Hematopoietic multipotent progenitor cell treated with erythropoietin and hydrocortisone succinate and interleukin-3 and kit ligand, for 8 days (in vitro differentiated cells): ENCODE results near the gene FSD1L.

Experiments
- DNase-seq: peaks from one replicate; pipeline ENCODE4 v3.0.0-alpha.2; 2015

The FSD1L gene

DNA sequence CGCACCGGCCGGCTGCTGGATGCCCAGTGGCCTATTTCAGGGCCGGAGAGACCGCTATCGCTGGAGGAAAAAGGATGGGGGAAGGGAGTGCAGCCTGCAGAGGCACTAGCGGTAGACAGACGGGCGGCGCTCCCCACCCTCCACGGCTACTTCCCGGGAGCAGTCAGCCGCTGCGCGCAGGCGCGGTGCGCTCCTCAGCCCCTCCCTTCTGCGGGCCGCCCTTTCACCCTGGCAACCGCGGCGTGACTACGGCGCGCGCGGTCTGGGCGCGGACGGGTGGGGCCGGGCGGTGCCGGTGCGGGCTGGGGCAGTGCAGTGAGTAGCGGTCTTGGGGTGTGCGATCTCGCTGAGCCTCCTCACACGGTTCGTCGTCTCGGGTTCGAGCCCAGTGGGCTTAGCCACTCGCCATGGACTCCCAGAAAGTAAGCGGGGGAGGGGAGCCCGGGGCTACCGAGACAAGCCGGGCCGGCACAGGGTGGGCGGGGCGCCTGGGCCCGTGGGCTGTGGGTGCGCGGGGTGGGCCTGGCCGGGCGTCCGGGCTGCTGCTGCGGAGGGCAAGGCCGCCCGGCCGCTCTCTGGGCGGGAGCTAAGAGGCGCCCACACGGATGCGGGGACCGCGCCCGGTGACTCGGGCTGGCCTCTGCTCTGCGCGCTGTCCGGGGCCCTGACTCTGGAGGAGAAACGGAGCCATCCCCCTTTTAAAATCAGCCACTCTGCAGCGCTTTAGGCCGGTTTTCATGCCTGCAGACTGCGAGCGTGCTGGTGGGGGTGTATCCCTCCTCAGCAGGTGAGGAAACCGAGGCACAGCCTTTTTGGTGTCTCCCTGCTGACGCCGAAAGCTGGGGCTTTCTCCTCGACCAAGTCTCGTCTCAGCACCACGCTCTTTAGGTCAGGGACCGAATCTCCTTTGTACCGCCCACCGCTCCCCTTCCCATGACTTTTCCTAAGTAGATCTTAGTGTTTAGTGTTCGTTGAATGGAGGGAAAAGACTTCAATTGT, at the start of gene FSD1L:
FSD1L (plus strand) TSS at position 221 of the 999 bp plus-strand sequence; CDS start at position 408, 187 bp downstream.
- peak; percentile 92 for DNase-seq

DNA sequence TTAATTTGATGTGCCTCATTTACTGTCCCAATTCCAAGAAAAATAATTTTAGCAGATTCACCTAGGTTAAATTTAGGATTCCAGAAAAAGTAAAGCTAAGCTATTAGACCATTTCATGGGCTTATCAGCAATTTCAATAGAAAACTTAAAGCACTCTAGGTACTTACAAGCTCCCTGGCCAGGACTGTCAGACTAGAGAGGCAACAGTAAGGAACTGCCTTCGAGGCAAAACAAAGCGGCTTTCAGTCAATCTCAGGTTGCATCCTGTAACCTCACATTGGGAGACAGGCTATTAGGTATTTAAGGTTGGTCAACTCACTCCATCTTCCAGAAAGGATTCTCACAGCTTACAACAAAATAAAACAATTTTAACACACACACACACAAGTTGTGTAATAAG, 48.7 kb upstream of the FSD1L start:
- no peak for DNase-seq

DNA sequence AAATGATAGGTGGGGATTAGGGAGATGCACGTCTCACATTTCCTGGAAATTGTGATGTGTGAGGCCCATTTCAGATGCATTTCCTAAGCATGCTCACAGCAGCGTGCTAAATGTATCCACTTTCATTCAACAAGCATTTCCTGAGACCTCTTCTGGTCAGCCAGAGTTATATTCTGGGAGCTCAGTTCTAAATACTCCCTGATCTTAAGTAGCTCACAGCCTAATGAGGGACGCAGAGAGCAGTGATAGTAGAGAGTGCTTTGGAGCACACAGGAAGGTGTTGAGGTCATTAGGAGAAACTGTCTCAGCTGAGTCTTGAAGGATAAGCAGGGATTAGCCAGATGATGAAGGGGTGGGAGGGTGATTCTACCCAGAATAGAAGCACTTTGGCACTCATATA, 46.2 kb upstream of the FSD1L start:
- DNase-seq = no peak

DNA sequence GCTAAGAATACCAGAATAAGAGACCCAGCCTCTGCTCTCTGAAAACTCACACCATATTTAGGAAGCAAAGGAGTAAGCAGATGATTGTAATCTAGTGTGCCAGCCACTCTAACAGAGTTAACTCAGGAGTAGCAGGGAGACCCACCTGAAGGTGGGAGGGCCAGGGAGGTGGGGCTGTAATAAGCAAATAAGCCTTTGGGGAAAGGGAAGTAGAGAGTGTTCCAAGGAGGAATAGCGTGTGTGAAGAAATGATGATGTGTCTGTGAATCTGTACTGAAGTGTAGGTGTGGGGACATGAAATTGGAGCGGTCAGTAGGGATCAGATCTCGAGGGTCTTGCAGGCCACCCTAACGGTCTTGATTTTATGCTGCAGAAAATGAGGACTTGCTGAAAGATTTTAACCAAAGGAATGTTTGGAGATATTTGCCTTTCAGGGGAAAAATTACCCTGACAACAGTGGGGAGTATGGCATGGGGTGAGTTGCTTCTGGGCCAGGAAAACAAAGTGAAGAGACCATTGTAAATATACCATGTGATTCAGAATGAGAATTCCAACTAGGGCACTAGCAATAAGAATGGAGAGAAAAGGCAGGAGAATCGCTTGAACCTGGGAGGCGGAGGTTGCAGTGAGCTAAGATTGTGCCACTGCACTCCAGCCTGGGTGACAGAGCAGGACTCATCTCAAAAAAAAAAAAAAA, 44.1 kb upstream of the FSD1L start:
- DNase-seq = no peak

DNA sequence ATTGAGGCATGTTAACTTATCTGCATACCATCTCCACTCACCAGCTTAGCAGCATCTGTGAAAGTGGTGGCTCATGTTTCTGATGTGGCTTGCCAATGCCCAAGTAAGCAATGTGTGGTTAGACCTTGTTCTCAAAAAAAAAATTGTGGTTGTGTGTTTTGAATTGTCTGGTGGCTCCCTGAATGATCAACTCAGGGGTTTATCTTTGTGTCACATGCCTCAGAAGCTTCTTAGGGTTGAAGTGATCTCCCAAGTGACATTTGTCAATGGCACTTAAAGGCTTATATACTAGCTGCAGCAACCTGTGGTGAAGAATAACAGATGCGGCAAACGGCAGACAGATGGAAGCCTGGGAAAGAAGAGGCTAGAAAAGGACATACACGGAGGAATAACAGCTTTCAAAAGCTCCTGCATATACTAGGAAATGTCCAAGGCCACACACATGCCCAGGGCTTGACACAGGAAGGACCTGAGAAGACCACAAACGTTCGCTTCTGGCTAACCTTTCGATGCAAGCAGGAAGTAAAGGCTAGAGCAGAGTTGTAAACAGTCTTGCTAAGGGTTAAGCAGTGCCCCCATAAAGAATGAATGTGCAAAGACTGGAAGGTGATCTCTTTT, 42.2 kb upstream of the FSD1L start:
- peak; percentile 88 for DNase-seq

DNA sequence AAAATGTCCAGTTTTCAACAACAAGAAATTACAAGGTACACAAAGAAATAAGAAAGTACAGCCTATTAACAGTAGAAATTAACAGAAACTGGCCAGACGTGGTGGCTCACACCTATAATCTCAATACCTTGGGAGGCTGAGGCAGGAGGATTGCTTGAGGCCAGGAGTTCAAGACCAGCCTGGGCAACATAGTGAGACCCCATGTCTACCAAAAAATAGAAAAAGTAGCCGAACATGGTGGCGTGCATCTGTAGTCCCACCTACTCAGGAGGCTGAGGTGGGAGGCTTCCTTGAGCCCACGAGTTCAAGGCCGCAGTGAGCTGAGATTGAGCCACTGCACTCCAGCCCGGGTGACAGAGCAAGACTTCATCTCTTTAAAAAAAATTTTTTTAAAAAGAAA, 41.5 kb upstream of the FSD1L start:
- no peak for DNase-seq

DNA sequence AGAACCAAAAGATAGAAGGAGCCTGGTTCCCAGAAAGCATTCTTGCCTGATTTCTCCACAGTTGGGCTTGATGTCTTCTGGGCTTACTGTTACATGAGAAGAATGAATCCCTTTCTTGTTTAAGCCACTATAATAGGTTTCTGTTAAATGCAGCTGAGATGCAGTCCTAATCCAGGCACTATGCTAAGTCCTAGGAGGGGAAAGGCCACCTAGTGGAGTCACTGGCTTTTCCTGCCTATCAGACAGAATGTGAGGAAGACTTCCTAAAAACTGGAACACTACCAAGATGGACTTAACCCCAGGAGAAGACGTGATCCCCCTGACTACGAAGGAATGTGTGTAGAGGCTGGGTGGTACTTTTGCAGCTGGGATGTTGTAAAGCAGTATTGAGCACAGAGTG, 34.3 kb upstream of the FSD1L start:
- DNase-seq = peak; percentile 33

DNA sequence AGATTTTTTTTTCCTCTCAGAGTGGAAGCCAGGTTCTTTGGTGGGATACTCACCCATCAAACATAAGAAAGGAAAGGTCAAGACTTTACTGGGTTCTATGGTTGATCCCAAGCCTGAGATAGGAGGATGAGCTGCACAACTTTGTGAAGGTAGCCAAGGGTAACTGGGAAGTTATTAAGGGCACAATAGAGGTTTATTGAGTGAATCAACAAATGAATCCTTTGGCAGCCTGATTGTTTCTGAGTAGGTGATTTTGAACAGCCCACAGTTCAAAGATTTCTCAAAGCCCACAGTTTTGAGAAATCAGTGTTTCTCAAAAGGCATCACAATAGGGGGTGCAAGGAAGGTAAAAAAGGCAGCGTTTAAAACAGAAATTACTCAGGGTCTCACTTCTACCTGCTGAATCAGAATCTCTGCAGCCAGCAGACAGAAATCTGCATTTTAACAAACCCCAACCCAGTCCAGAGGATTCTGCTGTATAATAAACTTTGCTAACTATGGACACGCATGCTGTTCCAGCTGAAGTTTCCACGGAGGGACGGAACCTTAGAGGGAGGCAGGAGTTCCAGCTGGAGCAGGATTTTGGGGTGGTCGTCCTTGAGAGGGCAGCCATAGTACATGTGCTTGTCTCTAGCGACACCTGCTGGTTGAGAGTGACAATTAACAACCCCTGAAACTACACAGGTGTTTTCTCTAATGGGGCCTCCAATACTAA, 32.7 kb upstream of the FSD1L start:
- DNase-seq = peak; percentile 70

DNA sequence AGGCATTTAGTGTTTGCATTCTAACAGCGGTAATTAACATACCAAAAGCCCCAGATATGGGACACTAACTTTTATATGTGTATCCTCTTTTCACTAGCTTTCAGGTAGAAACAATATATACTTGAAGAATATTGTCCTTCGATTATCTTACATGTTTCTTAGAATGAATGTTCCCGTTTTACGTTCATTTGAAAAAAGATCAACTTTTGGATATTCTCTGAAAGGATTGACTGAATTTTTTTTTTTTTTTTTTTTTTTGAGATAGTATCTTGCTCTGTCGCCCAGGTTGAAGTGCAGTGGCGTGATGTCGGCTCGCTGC, 32.2 kb upstream of the FSD1L start:
- DNase-seq = no peak

DNA sequence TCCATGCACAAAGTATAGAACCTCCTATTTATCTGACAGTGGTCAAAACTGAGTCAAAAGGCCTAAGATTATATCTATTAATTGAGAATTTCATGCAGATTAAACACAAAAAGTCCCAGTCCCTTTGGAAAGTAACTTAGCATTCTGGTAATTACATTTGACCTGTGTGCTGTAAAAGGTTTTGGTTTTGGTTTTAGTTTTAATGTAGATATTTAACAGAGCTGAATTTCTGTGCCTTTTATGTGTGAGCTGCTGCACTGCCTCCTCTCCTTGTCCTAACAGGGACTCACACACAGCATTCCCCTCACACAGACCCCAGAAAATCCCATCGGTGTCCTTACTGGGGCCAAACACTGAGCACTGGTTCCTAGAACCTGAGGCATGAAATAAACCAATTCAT, 31.0 kb upstream of the FSD1L start:
- DNase-seq = no peak

DNA sequence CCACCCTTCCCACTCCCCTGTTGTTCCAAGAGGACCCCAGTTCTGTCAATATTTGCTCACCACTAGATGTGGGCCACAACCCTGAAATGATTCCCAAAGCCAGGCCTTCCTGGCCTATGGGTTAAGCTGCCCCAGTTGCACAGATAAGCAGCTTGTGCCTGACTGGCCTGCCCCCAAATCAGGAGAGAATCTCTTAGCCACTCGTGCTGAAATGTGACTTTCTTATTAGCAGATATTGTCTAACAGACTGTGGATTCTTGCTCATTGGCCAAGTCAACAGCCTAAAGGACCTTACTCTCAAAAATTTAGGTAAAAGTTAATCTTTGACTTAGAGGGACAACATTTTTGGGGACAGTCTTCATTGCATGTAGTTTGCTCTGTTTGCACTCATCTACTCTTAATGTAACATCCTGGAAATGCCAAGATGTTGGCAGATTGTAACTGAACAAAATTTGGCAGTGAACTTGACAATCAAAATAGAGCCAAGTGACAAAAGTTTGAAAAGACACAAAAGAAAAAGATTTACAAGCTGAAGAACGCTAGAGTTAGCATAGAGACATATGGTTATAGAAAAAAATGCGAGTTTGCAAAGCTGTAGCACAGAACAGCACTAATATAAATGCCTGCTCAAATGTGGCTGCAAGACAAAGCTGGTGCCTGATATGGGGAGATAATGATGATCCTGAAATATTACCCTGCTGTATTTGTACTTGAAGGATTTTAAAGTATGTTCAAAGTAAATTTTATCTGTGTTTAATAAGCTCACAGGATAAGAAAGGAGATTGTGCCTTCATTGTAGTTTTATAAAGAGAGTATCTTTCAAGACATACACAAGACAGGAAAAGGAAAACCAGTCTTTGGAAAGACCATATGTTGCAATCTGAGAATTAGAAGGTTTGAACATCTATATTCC, 29.0 kb upstream of the FSD1L start:
- peak; percentile 35 for DNase-seq

DNA sequence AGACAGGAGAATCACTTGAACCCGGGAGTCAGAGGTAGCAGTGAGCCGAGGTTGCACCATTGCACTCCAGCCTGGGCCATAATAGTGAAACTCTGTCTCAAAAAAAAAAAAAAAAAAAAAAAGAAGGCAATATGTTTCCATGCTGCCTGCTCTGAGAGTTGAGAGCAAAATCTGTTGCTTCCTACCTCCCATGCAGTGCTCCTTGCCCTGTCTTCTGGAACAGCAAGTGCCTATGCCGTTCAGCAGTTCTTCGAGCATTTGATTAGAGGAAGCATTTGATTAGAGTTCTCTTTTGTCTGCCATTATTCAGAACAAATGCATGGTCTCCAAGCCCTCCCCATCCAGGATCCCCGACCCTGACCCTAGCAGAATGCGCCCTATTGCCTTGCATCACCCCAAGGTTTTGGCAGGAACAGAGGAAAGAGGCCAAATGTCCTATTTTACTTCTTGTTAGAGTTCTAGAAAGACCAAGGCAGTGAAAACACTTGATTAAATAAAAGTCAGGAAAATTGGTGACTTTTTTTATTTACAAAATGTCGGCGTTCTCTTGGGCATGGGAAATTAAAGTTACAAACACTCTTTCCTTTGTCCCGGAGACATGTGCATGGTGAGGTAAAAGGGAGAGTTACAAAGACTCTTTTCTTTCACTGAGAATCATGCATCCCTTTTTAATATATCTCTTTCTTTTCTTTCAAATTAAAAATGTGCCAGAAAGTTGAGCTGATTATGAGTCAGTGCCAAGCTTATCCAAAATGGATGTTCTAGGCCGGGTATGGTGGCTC, 27.8 kb upstream of the FSD1L start:
- DNase-seq = no peak

DNA sequence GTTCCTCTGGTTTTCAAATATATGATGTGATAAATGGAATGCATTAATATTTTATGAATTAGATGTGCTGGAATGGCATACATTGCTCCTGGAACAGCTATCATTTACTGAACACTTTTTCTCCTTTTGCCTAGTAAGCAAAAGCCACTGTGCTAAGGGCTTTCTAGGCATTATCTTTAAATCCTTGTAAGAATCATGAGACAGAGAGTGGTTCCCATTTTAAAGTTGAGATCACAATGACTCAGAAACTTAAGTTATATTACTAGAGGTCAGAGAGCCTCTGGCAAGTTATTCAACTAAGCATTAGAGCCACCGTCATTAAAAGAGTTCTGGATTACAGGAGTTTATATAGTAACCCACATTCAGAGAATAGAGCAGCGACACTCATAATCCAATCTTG, 26.7 kb upstream of the FSD1L start:
- DNase-seq = no peak

DNA sequence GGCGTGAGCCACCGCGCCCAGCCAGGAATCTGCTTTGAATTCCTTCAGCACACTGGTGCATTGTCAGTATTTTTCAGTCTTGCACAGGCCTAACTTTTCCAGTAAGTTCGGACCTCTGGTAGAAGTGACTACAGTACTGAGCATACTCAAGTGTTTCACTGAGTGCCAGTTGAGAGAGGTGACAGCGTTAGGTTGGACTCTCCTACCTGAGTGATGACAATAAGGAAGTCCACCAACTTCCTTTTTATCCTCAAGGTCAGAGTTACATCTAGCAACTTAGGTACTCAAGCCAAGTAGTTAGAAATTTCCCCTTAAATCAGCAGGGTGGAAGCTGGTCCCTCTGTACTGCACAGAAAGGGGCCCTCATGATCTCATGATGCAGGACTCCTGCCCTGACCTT, 26.0 kb upstream of the FSD1L start:
- no peak for DNase-seq

DNA sequence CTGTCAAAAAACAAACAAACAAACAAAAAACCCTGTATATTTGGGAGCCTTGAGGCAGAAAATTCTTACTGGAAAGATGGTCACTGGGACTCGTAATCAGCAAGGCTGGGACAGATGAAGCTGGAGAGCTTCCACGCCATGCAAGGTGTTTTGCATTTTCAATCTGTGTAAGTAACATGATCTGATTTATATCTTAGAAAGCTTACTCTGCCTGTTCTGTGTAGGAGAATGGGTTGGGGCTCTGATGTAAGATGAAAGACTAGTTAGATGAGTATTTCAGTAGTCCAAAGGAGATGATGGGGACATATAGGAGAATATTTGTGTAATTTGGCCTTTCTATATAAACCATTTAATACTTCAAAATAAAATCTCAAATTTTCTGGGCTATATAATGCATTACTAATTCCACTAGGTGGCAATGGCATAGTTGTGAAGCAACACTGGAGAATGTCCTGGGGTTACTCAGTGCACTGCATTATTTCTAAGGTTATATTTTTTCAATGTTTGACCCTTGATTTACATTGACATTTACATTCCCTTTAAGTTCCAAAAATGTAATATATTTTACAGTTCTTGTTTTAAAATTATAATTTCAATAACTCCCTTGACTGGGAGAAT, 21.9 kb upstream of the FSD1L start:
- DNase-seq = peak; percentile 36

DNA sequence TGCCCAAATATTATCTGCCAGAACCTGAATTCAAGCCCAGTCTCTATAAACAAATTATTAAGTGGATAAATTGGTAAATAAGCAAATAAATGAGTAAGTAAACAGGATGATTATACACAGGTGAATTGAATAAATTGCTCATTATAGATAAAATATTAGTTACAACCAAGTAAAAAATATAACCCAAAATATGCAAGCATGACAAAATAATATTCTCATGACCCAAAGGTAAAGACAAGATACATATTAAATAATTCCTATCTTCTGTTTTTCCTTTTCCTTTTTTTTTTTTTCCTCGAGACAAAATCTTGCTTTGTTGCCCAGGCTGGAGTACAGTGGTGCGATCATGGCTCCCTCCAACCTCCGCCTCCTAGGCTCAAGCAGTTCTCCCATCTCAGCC, 21.2 kb upstream of the FSD1L start:
- no peak for DNase-seq

DNA sequence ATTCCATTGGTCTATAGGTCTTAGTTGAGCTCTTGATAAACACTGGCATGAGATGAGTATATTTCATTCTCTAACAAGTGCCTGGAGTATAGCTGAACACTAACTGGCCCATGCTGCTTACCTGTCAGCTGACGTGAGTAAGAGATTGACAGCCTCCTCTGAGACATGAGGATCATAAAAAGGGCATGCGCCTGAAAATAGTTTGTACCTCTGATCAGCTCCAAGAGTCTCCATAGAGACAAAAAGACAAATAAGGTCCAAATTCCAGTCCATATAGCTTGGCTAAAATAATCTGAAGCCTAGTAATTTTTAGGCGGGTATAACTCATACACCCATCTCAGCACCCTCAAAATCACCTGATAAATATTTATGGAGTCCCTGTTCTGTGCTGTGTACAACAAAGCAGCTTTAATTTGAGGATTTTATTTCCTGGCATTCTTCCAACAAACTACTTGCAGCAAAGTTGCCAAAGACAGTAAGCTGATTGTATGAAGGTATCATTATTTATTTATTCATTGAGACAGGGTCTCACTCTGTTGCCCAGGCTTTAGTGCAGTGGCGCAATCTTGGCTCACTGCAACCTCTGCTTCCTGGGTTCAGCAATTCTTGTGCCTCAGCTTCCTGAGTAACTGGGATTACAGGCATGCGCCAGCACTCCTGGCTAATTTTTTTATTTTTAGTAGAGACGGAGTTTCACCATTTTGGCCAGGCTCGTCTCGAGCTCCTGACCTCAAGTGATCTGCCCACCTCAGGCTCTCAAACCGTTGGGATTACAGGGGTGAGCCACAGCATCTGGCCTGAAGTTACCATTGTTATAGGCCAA, 16.2 kb upstream of the FSD1L start:
- DNase-seq = no peak

DNA sequence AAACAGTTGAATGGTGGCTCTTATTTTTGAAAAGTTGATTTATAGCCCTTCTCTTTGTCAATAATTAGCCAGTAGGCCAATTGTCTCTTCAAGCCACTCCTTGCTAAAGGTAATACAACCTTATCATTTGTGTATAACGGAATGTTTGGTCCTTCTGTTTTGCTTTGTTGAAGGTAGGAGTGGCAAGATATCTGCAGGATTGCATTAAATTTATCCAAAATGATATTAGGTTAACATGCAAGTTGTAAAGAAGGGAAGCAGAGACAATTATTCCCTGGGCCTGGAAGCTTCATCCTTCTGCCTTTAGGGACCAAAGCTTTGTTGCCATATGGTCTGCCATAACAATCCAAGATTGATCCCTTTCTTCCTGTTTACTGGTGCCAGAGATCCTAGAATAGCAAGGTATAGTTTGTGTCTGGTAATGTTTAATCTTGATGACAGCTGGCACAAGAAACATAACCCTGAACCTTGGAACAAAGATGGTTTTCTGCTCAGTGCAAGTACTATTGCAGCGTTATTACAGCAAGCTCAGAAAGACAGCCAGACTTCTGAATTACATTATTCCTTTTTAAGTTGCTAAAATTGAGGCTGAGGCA, 15.5 kb upstream of the FSD1L start:
- no peak for DNase-seq

DNA sequence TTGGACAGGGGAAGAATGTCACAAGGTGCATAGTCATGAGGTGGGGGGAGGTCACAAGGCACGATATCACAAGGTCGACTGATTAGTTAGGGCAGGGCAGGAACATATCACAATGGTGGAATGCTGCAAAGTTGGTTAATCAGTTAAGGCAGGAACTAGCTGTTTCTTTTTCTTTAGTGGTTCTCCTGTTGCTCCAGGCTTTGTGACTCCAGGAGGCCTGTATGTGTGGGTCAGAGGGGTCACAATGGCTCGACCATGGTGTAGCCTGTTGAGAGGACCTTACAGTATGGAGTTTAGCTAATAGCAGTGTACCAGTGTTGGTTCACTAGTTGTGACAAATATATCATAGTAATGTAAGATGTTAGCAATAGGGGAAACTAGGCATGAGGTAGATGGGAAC, 12.4 kb upstream of the FSD1L start:
- no peak for DNase-seq
